K562 (cell line): ENCODE measurements around the gene MTIF3. TPM values are rescaled to one million over a fixed set of nuclear protein-coding genes. Genes with fewer than 3 reads are reported as not detected.

Experiments used
- ATAC-seq: fragments of 200-7000 bp; cut with Tn5 transposase; 3 replicates; pipeline ENCODE4 v1.9.1; 2020; ENCODE audit warnings: moderate library complexity
- BruUV-seq: library from RNA; stranded (reverse); fragments of 400-500 nt; replicated peaks from 2 replicates; lab custom pipeline; 2021; lab: Mats Ljungman, UMichigan
- CTCF ChIA-PET: fragments of 300-600 bp; formaldehyde crosslinking; extraction: SDS; loops from one replicate; lab custom pipeline; 2021; ENCODE audit warnings: low intra/inter-chr PET ratio; lab: Yijun Ruan, JAX
- POLR2A ChIA-PET: fragments of 300-600, 350-650 bp; sonication (Branson Sonifier 250); formaldehyde crosslinking; extraction: SDS; loops from one replicate; lab custom pipeline; 2021; ENCODE audit warnings: antibody characterized with exemption, inconsistent platforms; lab: Yijun Ruan, JAX
- DNase-seq, 4 experiments: peaks; one replicate each; pipeline versions ENCODE4 v3.0.0 to v3.0.0-alpha.2; 2011 to 2018; ENCODE audit warnings: low spot score in 3 of 4, mixed read lengths in 3 of 4; ENCODE audit errors: extremely low read depth in 1 of 4
- FAIRE-seq: peaks from 2 replicates; lab custom pipeline; 2011; peaks lifted over from hg19 to GRCh38; lab: Jason Lieb, UNC
- H2AFZ ChIP-seq: 2 replicates; pipeline ENCODE4 v1.6.0; 2011; ENCODE audit warnings: low read depth, low read length, control low read depth, inconsistent platforms
- H3K27ac ChIP-seq: fragments of 200-600 bp; 3 replicates; pipeline ENCODE4 v1.8.0; 2011; ENCODE audit warnings: low read depth, mild to moderate bottlenecking, control low read depth, inconsistent platforms, low read length, moderate library complexity, mixed read lengths; ENCODE audit errors: extremely low read depth
- H3K27me3 ChIP-seq, 2 experiments: fragments of 300-600 bp in 1 of 2; 2 replicates in 1 of 2; 3 replicates in 1 of 2; pipeline versions ENCODE4 v1.6.0 to v1.8.0; 2011; ENCODE audit warnings: inconsistent platforms in 2 of 2, low read length in 2 of 2, mild to moderate bottlenecking in 1 of 2, mixed read lengths in 1 of 2, moderate library complexity in 1 of 2; ENCODE audit not compliant: control insufficient read depth in 2 of 2, insufficient read depth in 2 of 2
- H3K36me3 ChIP-seq: fragments of 300-600 bp; 3 replicates; pipeline ENCODE4 v1.8.0; 2011; ENCODE audit warnings: mild to moderate bottlenecking, low read length, inconsistent platforms; ENCODE audit not compliant: control insufficient read depth, insufficient read depth
- H3K4me1 ChIP-seq, 2 experiments: fragments of 200-600 bp in 1 of 2; replicated peaks in 1 of 2; 2 replicates in 1 of 2; 3 replicates in 1 of 2; pipeline versions ENCODE4 v1.5.1 to v1.8.0; 2011; ENCODE audit warnings: inconsistent platforms in 2 of 2, low read length in 2 of 2, mild to moderate bottlenecking in 1 of 2, mixed read lengths in 1 of 2, moderate library complexity in 1 of 2; ENCODE audit not compliant: control insufficient read depth in 2 of 2, insufficient read depth in 2 of 2
- H3K4me2 ChIP-seq: 2 replicates; pipeline ENCODE4 v1.6.1; 2011; ENCODE audit warnings: low read length, control low read depth, inconsistent platforms, mixed read lengths; ENCODE audit not compliant: insufficient read depth
- H3K4me3 ChIP-seq: fragments of 200-600 bp; sonication (generic), shearing (Covaris generic); 2 replicates; pipeline ENCODE4 v1.5.1; 2016; ENCODE audit warnings: control low read depth, inconsistent platforms
- H3K79me2 ChIP-seq: fragments of 200-600 bp; 3 replicates; pipeline ENCODE4 v1.8.0; 2011; ENCODE audit warnings: low read length, inconsistent platforms; ENCODE audit not compliant: control insufficient read depth, insufficient read depth
- H3K9ac ChIP-seq, 2 experiments: 2 replicates each; pipeline versions ENCODE4 v1.6.0 to v1.6.1; 2011; ENCODE audit warnings: low read depth in 2 of 2, low read length in 2 of 2, control low read depth in 1 of 2, inconsistent platforms in 1 of 2, mild to moderate bottlenecking in 1 of 2, mixed read lengths in 1 of 2; ENCODE audit not compliant: insufficient read depth in 1 of 2
- H3K9me1 ChIP-seq: one replicate; pipeline ENCODE4 v1.6.0; 2011; ENCODE audit warnings: inconsistent platforms, mild to moderate bottlenecking, low read length, moderate library complexity; ENCODE audit not compliant: control insufficient read depth, insufficient read depth
- H3K9me3 ChIP-seq: replicated peaks from 2 replicates; pipeline ENCODE4 v1.5.1; 2011; ENCODE audit warnings: low read depth, low read length, inconsistent platforms; ENCODE audit not compliant: control insufficient read depth, insufficient read depth
- H4K20me1 ChIP-seq: replicated peaks from 2 replicates; pipeline ENCODE4 v1.6.1; 2011; ENCODE audit warnings: low read length, inconsistent platforms, mixed read lengths; ENCODE audit not compliant: control insufficient read depth, insufficient read depth
- ARID1B ChIP-seq: fragments of 450-650 bp; IDR thresholded peaks from 2 replicates; pipeline ENCODE4 v1.6.1; 2016; ENCODE audit warnings: antibody characterized with exemption, mild to moderate bottlenecking, inconsistent platforms
- DPF2 ChIP-seq: fragments of 450-650 bp; IDR thresholded peaks from 2 replicates; pipeline ENCODE4 v1.6.1; 2016
- ERF ChIP-seq: fragments of 450-650 bp; formaldehyde crosslinking; IDR thresholded peaks from 2 replicates; pipeline ENCODE4 v1.4.0; 2020; ENCODE audit warnings: mild to moderate bottlenecking, mixed read lengths
- FOXA3 ChIP-seq, 2 experiments: fragments of 450-650 bp in 1 of 2; sonication (generic) in 1 of 2; formaldehyde crosslinking; IDR thresholded peaks in 1 of 2; conservative IDR thresholded peaks in 1 of 2; 2 replicates each; pipeline versions ENCODE4 v1.4.0 to v1.8.0; 2020 to 2022; ENCODE audit warnings: mild to moderate bottlenecking in 2 of 2, missing genetic modification reagents in 1 of 2
- FOXJ2 ChIP-seq: fragments of 200-800 bp; sonication (Bioruptor generic); IDR thresholded peaks from 2 replicates; pipeline ENCODE4 v1.6.1; 2016; ENCODE audit warnings: missing genetic modification characterization, missing compliant biosample characterization
- FOXO4 ChIP-seq: fragments of 450-650 bp; formaldehyde crosslinking; IDR thresholded peaks from 2 replicates; pipeline ENCODE4 v1.4.0; 2020; ENCODE audit warnings: mild to moderate bottlenecking, moderate library complexity
- KAT2B ChIP-seq: IDR thresholded peaks from one replicate; pipeline ENCODE4 v1.6.1; 2012; ENCODE audit warnings: low read depth, mild to moderate bottlenecking, control low read depth, inconsistent platforms, low read length, moderate library complexity
- MED1 ChIP-seq: sonication (generic); formaldehyde crosslinking; IDR thresholded peaks from 2 replicates; pipeline ENCODE4 v1.8.1; 2023; ENCODE audit warnings: missing genetic modification reagents, borderline replicate concordance
- MTF1 ChIP-seq: fragments of 250-450 bp; sonication (Bioruptor Pico); IDR thresholded peaks from 2 replicates; pipeline ENCODE4 v1.9.0; 2021; ENCODE audit warnings: moderate library complexity, mild to moderate bottlenecking, inconsistent platforms, borderline replicate concordance
- PHB2 ChIP-seq: fragments of 450-650 bp; IDR thresholded peaks from 2 replicates; pipeline ENCODE4 v1.6.1; 2017; ENCODE audit warnings: low read depth
- PHF8 ChIP-seq: fragments of 200-600 bp; sonication (generic); IDR thresholded peaks from 2 replicates; pipeline ENCODE4 v1.6.1; 2012; ENCODE audit warnings: mixed run types, mild to moderate bottlenecking, inconsistent platforms, low read length, moderate library complexity, borderline replicate concordance
- PTTG1 ChIP-seq: fragments of 450-650 bp; IDR thresholded peaks from 2 replicates; pipeline ENCODE4 v1.6.1; 2016; ENCODE audit warnings: low read depth, mild to moderate bottlenecking, missing genetic modification characterization, missing compliant biosample characterization
- RBM17 ChIP-seq: fragments of 200-400 bp; formaldehyde crosslinking; IDR thresholded peaks from 2 replicates; pipeline ENCODE4 v1.6.1; 2017; ENCODE audit warnings: low read depth, mild to moderate bottlenecking, low read length, borderline replicate concordance
- SNAPC5 ChIP-seq: fragments of 250-450 bp; sonication (Bioruptor Pico); IDR thresholded peaks from 2 replicates; pipeline ENCODE4 v1.8.0; 2021; ENCODE audit warnings: moderate library complexity, mild to moderate bottlenecking, inconsistent platforms
- SNRNP70 ChIP-seq: fragments of 200-400 bp; formaldehyde crosslinking; optimal IDR thresholded peaks from 2 replicates; pipeline ENCODE3; 2017; ENCODE audit warnings: low read depth, low read length
- SREBF2 ChIP-seq: sonication (generic); formaldehyde crosslinking; IDR thresholded peaks from 2 replicates; pipeline ENCODE4 v1.4.0; 2020; ENCODE audit warnings: mild to moderate bottlenecking, missing genetic modification reagents
- U2AF2 ChIP-seq: fragments of 200-400 bp; formaldehyde crosslinking; optimal IDR thresholded peaks from 2 replicates; pipeline ENCODE3; 2017; ENCODE audit warnings: low read depth, mild to moderate bottlenecking, low read length
- ZFP30 ChIP-seq: fragments of 250-450 bp; sonication (Bioruptor Pico); IDR thresholded peaks from 2 replicates; pipeline ENCODE4 v1.8.0; 2022; ENCODE audit warnings: moderate library complexity, mild to moderate bottlenecking, inconsistent platforms, borderline replicate concordance
- ZNF384 ChIP-seq: IDR thresholded peaks from 2 replicates; pipeline ENCODE4 v1.6.1; 2012; ENCODE audit warnings: low read depth, low read length, improper control_type of control experiment
- ZNF75A ChIP-seq: fragments of 450-650 bp; formaldehyde crosslinking; IDR thresholded peaks from 2 replicates; pipeline ENCODE4 v1.4.0; 2020; ENCODE audit warnings: mild to moderate bottlenecking
- WGBS: fragments of 100-300 bp; shearing (Covaris generic); methylation state at CpG from one replicate; pipeline ENCODE4 v1.1.6; 2016; ENCODE audit warnings: low coverage, mixed read lengths; ENCODE audit not compliant: insufficient coverage; ENCODE audit errors: missing lambda C conversion rate; 5-methylcytosine and 5-hydroxymethylcytosine counted together
- in situ Hi-C: fragments of 300-500 bp; cut with MboI; formaldehyde crosslinking; loops from 4 replicates; pipeline ENCODE4 v1.15.0; 2018; ENCODE audit warnings: inconsistent platforms, mixed read lengths
- intact Hi-C: fragments of 100-400 bp; cut with micrococcal nuclease; formaldehyde crosslinking; loops from 2 replicates; pipeline ENCODE4 v1.14.2; 2022
- polyA plus RNA-seq, 8 experiments: library from polyadenylated mRNA; depleted of rRNA in 4 of 8; stranded (reverse) in 5 of 8; unstranded in 3 of 8; fragments of >200 nt; fragmentation: Nextera tagmentation in 2 of 8; fragmentation: Illumina TruSeq in 1 of 8; extraction: Ambion mirVana in 2 of 8; extraction: Trizol in 1 of 8; gene quantifications; 2 replicates each; pipeline versions ENCODE4 v1.2.1 to v1.2.3, GENCODE V29; 2011 to 2014; ENCODE audit warnings: inconsistent platforms in 1 of 8, missing spikeins in 1 of 8
- total RNA-seq, 7 experiments: library from RNA; depleted of rRNA in 6 of 7; stranded (reverse); fragments of >200 nt in 6 of 7; fragmentation: Illumina TruSeq in 2 of 7; extraction: Trizol in 2 of 7; gene quantifications; 2 replicates each; pipeline versions ENCODE4 v1.2.1 to v1.2.3, GENCODE V29; 2011 to 2021; ENCODE audit warnings: low replicate concordance in 1 of 7

Gene MTIF3
- total and polyA plus RNA-seq, 9 of the 15 experiments (the other 6 are each of a cell fraction or from before 2014, with no cell fraction given) = 23.5 to 73.6 (median 45.2) TPM

GRCh38 chr13:27446986-27447583, 3.3 kb downstream of the MTIF3 start:
- no peaks in the 10 kb centered on the region for H3K9me1 ChIP-seq
- CTCF ChIA-PET = no interaction called here
- no peak overlapping the region for H3K4me3 ChIP-seq
- H3K36me3 ChIP-seq = peaks cover 12% of the 10 kb centered on the region; the same call in 1 of the 3 replicates
- peaks cover 34% of the 10 kb centered on the region for H3K79me2 ChIP-seq
- no peaks in the 10 kb centered on the region for H3K9me3 ChIP-seq
- H3K27me3 ChIP-seq = no peaks in the 10 kb centered on the region
- WGBS = 58% methylated on average over 7 of the region's 7 CpGs
- TF ChIP-seq RBM17 (no peak), ZNF384 (no peak), FOXO4 (no peak), ERF (CRISPR knock-in tag) (no peak), ZNF75A (CRISPR knock-in tag) (no peak), FOXJ2 (tag) (no peak), U2AF2 (no peak), ZFP30 (CRISPR knock-in tag) (no peak), FOXA3 (CRISPR knock-in tag; conservative IDR thresholded peaks at IDR 0.05 in 1 of 2, IDR thresholded peaks at IDR 0.05 in 1 of 2) (no peak), SREBF2 (CRISPR knock-in tag) (no peak), MTF1 (CRISPR knock-in tag) (no peak), PTTG1 (tag) (no peak), DPF2 (no peak), MED1 (CRISPR knock-in tag) (no peak), PHF8 (no peak), PHB2 (no peak), SNAPC5 (CRISPR knock-in tag) (no peak), SNRNP70 (no peak), ARID1B (no peak), KAT2B (no peak)
- TF ChIP-seq, all 486 proteins: peak for 0
- BruUV-seq = TSS peak; percentile 12
- intact Hi-C loops = no loop called here
- no peaks in the 10 kb centered on the region for H4K20me1 ChIP-seq
- peaks cover 3 to 10% of the 10 kb centered on the region in 2 experiments; a peak in 3 of 5 replicates for H3K4me1 ChIP-seq
- POLR2A ChIA-PET = no interaction called here
- no peak overlapping the region for H2AFZ ChIP-seq
- FAIRE-seq = no peak
- in situ Hi-C loops = no loop called here
- ATAC-seq = no peak
- H3K4me2 ChIP-seq = no peak overlapping the region
- no peak overlapping the region for H3K9ac ChIP-seq
- DNase-seq = no peak
- H3K27ac ChIP-seq = no peak overlapping the region
